Kidney capillary endothelial cell (primary cell): ENCODE measurements around the gene COL18A1.
"Not testable (repeated sequence)": the region's sequence is repeated elsewhere in the genome, so short reads cannot be mapped to it uniquely, and the experiment has no call there.

ENCODE experiments used
- DNase-seq: peaks from one replicate; pipeline ENCODE4 v3.0.0-alpha.2; 2018; ENCODE audit warnings: low spot score

Gene COL18A1

DNA sequence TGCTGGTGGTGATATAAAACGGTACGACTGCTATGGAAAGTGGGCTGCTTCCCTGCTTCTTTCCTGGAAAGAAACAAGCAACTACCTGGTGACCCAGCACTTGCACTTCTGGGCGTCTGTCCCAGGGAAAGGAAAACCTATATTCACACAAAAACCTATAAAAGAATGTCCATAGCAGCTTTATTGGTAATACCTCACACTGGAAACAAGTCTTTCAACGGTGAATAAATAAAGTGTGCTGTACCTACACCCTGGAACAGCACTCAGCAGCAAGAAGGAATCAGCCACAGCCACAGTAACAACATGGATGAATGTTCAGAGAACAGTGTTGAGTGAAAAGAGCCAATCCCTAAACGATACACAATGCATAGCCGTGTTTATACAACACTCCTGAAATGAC lies 117.4 kb downstream of the COL18A1 start:
- no peak for DNase-seq

DNA sequence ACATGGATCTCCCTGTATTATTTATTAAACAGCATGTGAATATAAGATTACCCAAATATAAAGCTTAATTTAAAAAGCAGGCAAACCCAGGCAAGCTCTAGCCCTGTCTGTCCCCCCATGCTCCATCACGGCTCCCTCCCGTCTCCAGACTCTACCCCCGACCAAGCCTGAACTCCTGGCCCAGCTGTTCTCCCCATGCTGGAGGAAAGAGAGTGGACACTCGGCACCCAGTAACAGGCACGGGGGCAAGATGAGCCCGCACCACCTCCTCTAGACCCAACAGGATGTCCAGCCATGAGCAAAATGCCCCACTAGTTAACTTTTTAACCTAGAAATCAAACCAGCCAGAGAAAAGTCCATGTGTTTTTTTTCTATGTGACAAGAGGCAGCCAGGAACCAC lies 118.0 kb downstream of the COL18A1 start:
- no peak for DNase-seq

DNA sequence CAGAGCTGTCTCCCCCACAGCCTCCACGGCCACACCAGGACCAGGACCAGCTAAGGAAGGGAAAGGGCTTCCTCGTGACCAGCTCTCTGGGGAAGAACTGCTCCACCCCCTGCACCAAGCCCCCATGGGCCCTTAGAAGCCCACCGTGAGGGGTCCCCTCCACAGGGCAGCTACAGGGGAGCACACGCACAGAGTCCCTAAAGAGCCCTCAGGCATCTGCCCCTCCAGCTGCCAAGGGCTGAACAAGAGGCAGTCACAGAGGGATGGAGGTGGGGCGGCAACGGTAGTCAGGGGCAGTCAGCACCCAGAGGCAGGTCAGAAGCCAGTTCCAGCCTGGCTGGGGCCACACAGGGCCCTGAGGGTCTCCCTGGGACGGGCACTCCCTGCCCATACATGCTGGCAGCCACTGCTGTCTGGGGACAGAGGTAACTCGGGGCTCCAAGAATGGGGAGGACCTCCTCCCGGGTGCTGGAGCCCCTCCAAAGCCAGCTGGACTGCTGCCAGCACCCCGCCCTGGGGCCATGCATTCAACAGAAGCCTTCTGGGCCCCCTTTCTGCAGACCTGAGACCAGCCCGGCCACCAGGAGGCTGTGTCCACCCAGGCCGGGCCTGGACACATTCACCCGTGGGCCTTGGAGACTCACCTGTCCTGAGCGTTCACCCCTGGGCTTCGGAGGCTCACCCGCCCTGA lies 118.6 kb downstream of the COL18A1 start:
- DNase-seq, result no peak

DNA sequence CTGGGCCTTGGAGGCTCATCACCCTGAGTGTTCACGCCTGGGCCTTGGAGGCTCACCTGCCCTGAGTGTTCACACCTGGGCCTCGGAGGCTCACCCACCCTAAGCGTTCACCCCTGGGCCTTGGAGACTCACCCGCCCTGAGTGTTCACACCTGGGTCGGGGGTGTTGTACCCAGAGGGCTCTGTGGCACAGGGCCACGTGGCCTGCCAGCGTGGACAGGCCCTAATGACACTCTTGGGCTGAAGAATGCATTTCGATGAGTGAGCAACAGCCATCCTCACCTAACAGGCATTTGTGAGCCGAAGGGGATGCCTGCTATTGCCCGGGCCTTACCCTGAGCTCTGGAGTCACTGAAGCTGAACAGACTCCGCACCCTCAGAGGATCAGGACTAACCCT lies 119.8 kb downstream of the COL18A1 start:
- DNase-seq, result no peak

DNA sequence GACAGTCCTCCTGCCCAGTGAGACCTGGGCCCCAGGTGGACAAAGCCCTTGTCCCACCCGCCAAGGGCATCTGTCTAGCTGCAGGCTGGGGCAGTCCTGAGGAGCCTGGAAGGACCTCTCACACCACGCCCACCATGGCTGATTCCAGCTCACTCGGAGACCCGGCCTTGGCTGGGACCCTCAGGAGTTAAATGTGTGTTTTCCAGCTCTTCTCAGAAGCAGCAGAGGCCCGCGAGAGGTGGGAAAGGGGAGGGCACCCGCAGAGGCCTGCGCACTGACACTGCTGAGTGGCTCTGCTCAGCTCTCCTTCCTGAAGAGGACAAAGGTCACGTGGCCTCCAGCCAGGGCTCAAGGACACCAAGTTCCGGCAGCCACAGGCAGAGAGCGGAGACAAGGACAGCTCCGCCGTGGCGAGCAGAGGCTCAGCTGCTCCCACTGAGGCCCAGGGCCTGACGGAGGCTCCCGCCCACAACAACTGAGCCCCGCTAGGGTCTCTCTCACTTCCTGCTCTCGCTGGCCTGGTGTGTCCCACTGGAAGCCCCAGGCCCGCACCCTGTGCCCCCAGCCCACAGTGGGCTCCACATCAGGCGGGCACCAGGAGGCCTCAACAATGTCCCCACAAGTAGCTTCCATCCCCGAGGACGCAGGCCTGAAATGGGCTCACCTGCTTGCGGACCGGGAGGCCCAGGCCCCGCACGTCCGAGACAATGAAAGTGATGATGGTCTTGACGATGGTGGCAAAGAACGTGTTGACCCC lies 120.4 kb downstream of the COL18A1 start:
- DNase-seq, result no peak

DNA sequence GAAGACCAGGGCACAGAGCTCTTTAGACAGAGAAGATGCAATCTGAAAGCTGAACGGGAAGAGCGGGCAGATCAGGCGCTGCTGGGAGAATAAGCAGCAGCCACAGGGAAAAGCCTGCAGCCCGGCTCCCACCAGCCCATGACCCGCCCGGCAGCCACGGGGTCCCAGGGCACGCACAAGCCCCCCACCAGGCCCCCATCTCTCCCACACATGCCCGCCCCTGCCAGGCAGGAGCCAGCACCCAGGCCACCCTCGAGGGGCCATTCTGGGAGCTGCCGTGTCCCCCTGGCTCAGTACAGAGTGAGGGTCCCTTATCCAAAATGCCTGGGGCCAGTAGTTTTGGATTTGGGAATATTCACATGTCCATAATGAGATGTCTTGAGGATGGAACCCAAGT lies 120.9 kb downstream of the COL18A1 start:
- DNase-seq, result no peak

DNA sequence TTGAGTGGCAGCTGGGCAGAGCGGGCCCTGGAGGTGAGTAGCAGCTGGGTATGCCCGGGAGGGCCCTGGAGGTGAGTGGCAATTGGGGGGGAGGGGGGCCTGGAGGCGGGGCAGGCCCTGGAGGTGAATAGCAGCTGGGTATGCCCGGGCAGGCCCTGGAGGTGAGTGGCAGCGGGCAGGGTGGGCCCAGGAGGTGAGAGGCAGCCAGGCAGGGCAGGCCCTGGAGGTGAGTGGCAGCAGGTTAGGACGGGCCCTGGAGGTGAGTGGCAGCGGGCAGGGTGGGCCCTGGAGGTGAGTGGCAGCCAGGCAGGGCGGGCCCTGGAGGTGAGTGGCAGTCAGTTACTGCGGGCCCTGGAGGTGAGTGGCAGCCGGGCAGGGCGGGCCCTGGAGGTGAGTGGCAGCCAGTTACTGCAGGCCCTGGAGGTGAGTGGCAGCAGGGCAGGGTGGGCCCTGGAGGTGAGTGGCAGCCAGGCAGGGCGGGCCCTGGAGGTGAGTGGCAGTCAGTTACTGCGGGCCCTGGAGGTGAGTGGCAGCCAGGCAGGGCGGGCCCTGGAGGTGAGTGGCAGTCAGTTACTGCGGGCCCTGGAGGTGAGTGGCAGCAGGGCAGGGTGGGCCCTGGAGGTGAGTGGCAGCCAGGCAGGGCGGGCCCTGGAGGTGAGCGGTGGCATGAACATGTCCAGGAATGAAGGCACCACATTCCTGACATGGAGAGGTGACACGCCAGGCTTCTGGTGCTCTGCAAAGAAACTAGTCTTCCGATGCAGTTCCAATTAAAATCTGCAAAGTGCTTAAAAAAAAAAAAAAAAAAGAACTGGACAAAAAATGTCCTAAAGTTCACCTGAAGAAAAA lies 122.4 kb downstream of the COL18A1 start:
- not testable (repeated sequence) for DNase-seq

DNA sequence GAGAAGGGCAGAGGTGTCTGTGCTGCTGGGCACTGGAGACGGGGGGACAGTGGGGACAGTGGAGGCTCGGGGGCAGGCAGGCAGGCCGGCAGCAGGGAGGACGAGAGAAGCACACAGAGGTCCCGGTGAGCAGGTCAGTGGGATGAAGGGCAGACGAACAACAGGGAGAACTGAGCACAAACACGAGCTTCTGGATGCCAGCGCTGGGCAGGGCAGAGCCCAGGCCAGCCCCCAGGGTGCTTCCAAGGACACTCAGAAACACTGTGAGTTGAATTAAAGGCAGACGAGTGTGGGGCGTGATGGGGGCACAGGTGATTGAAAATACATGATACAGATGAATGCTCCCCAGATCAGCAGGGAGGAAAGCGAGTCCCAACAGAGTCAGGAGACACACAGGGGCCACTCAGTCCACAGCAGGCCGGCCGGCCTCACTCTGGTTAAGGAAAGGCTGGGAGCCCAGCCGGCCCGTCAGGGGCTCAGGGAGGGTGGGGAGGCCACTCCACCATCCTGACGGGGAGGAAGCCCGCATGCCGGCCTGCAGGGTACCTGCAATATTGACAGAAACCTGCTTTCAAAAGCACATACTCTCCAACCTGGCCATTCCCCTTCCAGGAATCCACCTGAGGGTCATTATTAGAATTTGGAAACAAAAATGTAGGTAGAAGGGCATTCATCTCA lies 123.2 kb downstream of the COL18A1 start:
- no peak for DNase-seq

DNA sequence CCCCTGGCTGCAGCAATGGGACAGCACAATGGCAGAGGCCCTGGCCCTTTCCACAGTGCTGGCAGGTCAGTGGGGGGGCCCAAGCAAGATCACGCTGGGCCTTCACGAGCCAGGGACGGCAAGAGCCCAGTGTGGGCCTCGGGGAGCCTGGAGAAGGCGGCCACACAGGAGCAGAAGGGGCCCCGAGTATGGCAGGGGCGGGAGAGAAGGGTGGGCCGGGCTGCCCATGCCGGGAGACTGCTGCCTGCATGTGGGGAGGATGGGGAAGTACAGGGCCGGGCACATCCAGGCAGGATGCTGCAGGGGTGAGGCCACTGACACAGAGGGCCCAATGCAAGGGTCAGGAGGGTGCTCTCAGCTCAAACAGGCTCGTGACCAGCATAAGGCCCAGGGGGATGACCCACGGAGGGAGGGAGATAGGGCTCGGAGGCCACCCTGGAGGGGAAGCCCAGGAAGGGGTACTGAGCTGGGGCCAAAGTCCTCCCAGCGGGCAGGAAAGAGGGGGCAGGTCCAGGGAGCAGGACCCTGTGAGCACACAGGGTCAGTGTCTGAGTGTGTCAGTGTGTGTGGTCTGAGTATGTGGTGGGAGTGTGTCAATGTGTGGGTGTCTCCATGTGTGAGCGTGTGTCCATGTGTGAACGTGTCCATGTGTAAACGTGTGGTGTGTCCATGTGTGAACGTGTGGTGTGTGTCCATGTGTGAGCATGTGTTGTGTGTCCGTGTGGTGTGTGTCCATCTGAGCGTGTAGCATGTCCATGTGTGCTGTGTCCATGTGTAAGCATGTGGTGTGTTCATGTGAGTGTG lies 124.2 kb downstream of the COL18A1 start:
- no peak for DNase-seq

DNA sequence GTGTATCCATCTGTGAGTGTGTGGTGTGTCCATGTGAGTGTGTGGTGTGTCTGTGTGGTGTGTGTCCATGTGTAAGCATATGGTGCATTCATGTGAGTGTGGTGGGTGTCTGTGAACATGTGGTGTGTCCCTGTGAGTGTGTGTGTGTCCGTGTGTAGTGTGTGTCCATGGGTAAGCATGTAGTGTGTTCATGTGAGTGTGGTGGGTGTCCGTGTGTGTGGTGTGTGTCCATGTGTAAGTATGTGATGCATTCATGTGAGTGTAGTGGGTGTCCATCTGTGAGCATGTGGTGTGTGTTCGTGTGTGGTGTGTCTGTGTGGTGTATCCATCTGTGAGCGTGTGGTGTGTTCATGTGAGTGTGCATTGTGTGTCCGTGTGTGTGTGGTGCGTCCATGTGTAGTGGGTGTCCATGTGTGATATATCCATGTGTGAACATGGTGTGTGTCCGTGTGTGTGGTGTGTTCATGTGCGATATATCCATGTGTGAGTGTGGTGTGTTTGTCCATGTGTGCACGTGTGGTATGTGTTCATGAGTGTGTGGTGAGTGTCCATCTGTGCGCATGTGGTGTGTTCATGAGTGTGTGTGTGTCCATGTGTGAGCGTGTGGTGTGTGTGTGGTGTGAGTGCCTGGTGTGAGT lies 124.9 kb downstream of the COL18A1 start:
- DNase-seq, result no peak

DNA sequence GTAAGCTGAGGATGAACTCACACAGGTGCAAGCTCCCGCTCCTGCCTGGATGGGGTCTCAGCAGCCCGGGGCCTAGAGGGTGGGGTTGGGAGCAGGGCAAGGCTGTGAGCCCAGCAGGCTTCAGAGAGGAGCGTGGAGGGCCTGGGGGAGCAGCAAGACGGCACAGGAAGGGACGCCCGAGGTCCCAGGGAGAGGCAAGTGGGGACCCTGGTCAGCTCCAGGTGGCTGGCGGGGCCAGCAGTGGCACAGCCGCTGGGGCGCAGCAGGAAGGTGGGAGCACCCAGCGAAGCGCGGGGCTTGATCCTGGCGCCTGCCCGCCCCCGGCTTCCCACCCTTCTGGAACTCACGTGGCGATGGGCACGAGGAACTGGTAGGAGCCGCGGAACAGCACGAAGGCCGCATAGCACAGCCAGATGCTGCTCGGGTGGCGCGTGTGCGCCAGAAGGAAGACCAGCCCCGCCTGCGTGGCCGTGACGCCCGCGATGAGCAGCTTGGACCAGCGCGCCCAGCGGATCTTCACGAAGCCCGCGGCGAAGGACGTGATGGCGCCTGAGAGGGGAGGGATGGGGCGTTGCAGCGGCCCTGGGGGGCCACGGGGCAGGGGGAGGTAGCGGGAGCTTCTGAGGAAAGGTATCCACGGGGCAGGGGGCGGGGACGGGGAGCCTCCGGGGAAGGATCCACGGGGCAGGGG lies 125.6 kb downstream of the COL18A1 start:
- no peak for DNase-seq

DNA sequence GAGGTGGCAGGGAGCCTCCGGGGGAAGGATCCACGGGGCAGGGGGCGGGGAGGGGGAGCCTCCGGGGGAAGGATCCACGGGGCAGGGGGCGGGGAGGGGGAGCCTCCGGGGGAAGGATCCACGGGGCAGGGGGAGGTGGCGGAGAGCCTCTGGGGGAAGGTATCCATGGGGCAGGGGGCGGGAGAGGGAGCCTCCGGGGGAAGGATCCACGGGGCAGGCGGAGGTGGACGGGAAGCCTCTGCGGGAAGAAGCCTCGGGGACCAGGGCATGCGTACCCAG lies 126.1 kb downstream of the COL18A1 start:
- DNase-seq, result not testable (repeated sequence)

DNA sequence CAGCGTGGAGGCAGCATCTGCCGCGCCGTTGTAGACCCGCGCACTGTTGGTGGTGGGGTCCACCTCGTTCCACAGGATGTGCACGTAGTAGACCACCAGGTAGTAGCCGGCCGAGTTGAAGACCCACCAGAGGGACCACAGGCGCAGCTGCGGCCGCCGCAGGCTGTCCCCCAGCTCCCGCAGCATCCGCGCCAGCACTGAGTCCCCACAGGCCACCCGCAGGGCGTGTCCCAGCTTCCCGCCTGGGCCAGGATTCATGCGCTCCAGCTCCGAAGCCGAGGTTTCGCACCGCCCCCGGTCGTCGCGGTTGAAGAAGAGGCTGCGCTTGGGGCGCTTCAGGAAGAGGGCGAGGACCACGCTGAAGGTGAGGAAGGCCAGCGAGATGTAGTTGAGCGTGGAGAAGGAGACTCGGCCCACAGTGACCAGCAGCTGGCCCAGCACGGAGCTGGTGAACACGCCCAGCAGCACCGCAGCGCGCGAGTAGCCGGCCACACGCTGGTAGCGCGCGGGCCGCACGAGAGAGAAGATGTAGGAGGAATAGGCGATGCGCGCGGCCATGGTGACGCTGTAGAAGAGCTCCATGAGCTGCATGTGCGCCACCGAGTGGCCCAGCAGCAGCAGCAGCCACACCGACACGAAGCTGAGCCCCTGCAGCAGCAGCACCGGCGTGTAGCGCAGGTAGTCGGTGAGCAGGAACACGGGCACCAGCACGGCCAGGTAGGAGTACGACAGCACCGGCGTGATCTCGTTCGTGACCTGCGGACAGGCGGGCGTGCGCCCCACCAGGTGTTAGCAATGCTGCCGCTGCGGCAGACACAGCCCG lies 126.6 kb downstream of the COL18A1 start:
- DNase-seq, result no peak

DNA sequence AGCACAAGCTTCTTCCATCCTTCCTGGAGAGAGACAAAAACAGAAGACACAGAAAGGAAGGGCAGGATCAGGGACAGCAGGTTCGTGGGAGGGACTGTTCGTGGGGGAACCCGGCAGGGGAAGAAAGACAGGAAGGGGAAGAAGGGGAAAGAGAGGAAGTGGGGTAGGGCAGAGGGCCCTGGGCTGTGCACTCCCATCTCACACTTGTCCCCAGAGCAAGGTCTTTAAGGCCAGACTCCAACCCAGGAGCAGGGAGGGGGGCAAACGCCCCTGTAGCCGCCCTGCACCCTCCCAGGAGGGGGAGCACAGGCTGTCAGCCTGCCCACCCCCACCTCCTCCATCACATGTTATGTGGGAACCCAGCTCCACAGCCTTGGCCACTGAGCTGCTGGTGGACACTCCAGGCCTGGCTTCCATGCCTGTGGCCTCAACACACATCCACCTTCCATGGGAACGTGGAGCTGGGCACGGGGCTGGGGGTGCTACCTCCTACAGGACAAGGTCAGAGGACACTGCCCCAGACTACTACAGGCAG lies 127.9 kb downstream of the COL18A1 start:
- no peak for DNase-seq

DNA sequence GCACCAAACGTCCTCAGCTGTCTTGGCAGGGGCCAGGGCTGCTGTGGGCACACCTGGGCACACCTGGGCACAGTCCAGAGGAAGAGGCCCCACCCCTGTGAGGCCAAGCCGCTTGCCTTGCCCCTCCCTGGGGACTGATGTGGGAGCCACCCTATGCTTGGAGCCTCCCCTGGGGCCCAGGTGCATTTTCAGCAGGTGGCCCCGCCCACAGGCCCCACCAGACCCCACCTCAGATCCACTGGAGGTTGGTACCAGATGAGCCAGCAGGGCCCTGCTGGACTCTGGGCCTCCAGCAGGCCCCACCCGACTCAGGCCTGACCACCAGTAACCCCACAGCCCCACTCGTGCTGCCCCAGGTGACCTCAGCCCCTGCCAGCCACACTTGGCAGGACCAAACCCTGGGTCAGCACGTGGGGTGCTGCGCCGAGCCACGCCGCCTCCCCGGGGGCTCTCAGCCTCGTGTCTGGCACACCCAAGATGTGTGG lies 128.4 kb downstream of the COL18A1 start:
- no peak for DNase-seq

DNA sequence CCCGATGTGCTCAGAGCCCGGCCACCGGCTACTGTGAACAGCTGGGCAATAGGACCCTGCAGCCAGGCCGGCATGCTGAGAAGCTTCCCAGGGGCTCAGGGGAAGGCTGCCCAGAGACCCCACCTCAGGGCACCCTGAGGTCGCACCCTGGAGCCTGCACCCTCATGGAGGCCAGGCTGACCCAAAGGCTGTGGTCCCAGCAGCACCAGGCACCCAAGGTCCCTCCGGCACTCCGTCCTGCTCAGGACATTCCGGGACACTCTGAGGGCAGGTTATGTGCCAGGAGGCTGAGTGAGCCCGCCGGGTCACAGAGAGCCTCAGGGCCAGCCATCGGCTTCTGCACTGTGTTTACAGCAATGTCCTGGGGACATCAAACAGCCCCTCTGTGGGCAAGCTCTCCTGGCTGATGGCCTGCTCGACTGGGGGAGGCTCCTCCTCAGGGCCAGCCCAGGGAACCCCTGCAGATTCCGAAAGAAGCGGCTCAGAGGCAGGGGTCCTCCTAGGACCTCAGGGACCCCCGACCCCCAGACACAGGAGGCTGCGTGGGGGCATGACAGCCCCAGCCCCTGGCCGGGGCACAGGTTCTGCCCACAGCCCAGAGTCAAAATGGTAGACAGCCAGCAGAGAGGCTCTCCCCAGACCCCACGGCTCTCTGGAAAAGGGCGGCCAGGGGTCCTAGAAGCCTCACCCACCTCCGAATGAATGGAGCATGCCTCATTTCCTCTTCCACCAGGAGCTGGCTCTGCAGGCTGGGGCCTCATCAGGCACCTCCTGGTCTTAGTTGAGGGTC lies 129.1 kb downstream of the COL18A1 start:
- DNase-seq, result no peak

DNA sequence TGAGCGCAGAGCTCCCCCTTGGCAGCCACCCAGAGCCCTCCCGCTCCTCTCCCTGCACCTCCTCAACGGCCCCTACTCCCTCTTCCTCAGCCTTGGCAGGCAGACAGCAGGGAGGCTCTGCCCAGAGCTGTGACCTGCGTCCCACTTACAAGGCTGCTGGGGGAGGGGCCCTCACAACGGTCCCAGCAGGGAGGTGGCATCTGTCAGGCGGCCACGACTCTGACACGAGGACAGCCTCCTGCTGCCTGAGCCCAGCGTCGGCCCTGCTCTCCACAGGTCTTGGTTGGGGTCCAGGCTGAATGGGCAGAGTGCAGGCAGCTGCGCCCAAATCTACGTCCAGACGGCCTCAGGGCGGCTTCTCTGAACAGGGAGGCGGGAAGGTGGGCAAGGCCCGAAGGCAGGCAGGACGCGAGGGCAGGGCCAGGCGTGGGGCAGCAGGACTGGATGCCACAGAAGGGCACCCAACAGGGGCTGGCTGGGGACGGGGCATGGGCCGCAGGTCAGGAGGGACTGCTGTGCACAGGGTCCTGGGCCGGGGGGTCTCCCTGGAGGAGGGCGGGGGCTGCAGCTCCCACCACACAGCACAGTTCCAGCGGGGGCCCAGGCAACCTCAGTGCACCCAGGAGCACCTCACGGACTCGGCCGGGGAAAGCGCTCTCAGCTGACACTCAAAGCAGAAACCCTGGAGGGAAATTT lies 129.8 kb downstream of the COL18A1 start:
- peak; percentile 69 for DNase-seq
